HG03060 (cell line): ENCODE measurements around the gene FUZ.
"Not testable (repeated sequence)": the region's sequence is repeated elsewhere in the genome, so short reads cannot be mapped to it uniquely, and the experiment has no call there.

Experiments used
- ATAC-seq: cut with Tn5 transposase; IDR thresholded peaks from one replicate; pipeline ENCODE4 v1.9.1; 2021; ENCODE audit warnings: low read depth, moderate number of reproducible peaks; ENCODE audit not compliant: unreplicated experiment

The FUZ gene

GRCh38 chr19:49835562-49835961 is 22.5 kb upstream of the FUZ start:
- no peak for ATAC-seq

DNA sequence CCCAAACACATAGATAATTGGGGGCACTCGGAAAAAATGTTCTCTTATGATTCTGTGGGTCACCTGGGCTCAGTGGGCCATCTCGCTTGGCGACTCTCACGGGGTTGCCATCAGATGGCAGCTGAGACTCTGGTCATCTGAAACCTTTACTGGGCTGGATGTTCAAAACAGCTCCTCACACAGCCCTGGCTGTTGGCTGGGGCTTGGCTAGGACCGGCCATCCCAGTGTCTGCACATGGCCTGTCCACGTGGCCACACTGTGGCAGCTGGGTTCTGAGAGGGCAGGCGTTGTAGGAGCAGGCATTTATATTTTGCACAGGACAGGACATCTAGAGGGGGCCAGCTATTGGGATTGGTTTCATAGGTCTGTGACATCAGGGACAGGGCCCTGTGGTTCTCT is 20.5 kb upstream of the FUZ start:
- ATAC-seq = no peak

DNA sequence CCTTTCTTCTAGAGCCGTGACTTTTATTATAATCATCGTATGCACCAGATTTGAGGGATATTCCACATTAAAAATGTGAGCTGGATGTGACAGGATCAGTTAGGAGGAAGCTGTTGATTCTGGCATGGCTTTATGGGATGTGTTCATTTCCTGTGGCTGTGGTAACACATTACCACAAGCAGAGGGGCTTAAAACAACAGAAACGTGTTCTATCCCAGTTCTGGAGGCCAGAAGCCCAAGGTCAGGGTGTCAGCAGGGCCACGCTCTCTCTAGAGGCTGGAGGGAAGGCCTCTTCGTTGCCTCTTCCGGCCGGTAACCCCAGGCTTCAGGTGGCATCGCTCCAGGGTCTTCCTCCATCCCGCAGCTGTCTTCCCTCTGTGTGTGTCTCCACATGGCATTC is 19.5 kb upstream of the FUZ start:
- no peak for ATAC-seq

DNA sequence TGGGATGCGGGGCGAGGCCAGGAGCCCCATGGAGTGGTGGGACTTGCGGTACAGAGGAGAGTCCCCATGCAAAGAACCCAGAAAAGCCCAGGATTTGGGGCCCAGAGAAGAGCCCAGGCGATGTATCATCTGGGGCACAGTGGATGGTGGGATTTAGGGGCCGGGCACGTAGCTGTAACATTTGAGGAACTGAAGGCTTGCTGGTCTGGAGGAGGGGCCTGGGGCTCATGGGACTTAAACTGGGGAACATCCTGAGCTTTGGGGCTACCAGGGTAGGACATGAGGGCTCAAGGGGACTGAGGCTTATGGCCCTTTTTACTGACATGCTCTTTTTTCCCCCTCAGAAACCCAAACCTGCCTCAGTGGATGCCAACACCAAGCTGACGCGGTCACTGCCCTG is 18.5 kb upstream of the FUZ start:
- ATAC-seq = no peak

DNA sequence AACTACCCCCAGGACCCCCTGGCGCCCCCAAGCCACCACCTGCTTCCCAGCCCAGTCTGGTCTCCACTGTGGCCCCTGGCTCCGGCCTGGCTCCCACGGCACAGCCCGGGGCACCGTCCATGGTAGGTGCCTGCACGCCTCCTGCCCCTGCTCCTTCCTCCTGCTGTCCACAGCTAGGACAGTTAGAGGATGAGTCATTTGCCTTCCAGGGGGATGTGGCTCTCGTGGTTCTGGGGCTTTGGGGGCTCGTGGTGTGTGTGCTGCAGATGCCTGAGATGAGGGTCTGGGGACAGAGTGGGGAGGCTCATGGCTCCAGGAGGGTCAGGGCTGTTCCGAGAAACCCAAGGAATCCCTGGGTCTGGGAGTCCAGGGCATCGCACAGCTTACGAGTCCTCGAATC is 17.7 kb upstream of the FUZ start:
- no peak for ATAC-seq

DNA sequence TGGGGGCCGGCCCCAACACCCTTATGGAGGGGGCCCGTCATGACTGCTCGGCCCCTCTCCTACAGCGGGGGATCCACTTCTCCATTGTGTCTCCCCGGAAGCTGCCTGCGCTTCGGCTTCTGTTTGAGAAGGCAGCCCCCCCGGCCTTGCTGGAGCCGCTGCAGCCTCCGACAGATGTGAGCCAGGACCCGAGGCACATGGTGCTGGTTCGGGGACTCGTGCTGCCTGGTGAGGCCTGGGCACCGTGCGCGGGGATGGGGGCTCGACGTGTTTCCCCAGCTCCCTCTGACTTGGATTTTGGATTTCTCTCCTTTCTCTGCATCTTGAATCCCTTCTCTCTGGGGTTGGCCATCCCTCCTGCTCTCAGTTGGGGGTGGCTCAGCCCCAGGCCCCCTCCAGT is 16.6 kb upstream of the FUZ start:
- ATAC-seq = no peak

- ATAC-seq = no peak
These were observed 16.1 kb upstream of the FUZ start for GRCh38 chr19:49829200-49829599.

DNA sequence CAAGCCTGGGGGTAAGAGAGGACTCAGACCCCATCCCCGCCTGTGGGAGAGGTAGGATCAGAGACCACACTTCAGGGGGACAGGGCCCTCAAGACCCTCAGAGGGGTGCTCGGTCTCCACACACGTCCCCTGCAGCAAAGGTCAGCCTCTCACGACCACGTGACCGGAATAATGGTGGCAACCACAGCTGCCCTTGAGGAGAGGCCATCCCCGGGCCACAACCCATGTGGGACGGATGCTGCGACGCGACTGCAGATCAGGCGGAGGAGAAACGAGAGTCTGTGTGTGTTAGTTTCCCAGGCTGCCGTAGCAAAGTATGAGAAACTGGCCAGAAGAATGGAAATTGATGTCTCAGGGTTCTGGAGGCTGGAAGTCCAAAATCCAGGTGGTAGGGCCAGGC is 13.9 kb upstream of the FUZ start:
- ATAC-seq = no peak

GRCh38 chr19:49824662-49825061 is 11.6 kb upstream of the FUZ start:
- ATAC-seq = no peak

DNA sequence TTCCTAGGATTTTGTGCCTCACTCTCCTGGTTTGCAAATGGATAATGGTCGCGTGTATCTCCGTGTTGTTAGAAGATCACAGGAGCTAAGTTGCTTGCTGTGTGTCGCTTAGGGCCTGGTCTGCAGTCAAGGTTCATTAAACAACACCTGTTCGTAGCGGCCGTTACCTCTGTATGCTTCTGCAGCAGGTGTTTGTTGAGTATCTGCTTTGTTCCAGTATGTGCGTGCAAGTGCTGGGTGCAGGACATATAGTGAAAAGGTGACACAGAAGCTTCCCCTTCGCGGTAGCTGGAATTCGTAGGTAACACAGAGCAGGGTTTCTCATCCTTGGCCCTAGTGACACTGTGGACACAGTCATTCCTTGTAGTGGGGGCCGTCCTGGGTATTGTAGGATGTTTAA is 10.4 kb upstream of the FUZ start:
- no peak for ATAC-seq

DNA sequence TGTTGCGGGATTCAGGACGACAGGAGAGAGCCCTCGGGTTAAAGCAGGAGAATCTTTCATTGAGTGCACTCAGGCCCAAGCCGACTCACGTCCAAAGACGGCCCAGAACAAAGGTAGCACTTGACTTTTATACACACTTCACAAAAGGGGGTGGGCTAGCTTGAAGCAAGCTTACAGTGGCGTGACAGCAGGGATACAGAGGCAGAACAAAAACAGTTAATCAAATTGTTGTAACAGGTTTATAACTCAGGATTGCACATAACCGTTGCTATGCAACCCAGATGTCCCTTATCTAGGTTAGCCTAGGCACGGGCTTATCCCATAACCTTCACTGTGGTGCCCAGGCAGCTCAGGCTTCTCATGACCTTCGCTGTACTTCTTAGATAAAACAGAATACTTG is 7.0 kb upstream of the FUZ start:
- no peak for ATAC-seq

- not testable (repeated sequence) for ATAC-seq
These were observed 6.5 kb upstream of the FUZ start for GRCh38 chr19:49819452-49820115.

GRCh38 chr19:49818649-49819370 is 5.7 kb upstream of the FUZ start:
- ATAC-seq = no peak

DNA sequence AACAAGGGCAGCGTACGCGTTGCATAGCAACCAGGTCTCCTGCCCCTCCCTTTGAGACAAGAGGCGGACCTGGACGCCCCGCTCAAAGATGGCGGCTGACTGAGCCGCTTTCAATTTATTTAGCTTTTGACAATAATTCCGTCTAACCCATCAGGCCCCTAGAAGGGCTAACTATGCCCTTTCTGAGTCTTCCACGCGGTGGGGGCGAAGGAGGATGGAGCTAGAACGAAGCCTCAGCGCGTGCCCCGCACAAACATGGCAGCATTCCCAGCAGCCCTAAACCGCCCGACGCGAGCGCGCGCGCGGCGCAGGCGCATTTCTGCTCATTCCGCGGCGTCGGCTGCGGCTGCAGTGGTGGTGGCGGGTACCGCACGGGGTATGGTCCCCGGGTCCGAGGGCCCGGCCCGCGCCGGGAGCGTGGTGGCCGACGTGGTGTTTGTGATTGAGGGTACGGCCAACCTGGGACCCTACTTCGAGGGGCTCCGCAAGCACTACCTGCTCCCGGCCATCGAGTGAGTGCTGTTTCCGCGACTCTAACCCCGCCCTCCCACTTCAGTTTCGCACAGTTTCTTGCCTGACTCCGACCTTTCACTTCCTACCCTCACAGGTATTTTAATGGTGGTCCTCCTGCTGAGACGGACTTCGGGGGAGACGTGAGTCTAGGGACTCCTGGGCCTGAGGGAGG is 5.0 kb upstream of the FUZ start, which contains the start of gene MED25:
TSS of gene MED25 (plus strand) at position 326 of the 685 bp plus-strand sequence. CDS start at position 379, 53 bp downstream.
- peak; percentile 47 for ATAC-seq

DNA sequence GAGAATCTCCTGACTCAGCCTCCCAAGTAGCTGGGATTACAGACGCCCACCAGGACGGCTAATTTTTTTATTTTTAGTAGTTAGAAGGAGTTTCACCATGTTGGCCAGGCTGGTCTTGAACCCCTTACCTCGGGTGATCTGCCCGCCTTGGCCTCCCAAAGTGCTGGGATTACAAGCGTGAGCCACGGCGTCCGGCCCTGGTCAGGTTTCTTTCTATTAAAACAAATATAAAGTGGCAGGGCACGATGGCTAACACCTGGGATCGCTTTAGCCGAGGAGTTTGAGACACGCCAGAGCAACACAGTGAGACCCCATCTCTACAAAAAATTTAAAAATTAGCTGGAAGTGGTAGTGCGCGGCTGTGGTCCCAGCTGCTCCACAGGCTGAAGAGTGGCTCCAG is 3.5 kb upstream of the FUZ start:
- no peak for ATAC-seq

- no peak for ATAC-seq
These were observed 918 bp upstream of the FUZ start for GRCh38 chr19:49814010-49814409.

DNA sequence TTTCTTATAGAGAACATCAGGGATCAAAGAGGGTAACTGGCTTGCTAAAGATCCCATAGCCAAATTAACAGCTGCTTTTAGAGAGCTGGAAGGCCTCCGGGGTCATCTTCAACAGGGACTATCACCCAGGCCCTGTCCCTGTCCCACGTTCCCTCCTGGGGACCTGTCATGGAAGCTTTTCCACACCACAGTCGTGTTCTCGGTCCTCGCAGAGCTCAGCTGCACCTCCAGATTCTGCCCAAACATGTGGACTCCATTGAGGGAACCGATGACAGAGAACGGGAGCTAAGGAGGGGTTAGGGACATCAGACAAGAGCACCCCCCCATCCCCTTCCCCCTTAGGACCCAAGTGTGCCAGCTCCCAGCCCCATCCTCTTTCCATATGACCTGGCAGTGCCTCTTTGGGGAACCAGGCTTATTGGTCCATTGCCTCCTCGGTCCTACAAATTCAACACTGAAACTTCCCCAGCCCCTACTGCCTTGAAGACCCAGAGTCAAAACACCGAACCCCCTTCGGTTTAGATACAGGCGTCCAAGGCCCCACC is 568 bp downstream of the FUZ start:
- no peak for ATAC-seq

DNA sequence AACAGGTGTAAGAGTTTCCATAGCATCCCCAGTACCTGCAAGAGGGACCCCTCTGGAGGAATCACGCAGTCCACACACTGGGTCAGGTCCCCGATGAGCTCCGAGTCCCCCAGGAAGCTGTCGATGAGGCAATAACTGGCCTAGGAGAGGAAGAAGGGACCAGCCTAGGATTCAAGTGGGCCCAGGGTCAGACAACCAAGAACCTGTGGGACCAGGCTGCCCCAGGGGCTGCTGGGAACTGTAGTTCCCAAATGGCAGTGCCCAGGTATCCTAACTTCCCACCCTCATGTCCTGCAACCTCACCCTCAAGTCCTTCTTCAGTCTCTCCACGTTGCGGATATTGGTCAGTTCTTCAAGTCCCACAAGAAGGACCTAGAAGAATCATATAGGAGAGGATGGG is 1.8 kb downstream of the FUZ start:
- no peak for ATAC-seq

DNA sequence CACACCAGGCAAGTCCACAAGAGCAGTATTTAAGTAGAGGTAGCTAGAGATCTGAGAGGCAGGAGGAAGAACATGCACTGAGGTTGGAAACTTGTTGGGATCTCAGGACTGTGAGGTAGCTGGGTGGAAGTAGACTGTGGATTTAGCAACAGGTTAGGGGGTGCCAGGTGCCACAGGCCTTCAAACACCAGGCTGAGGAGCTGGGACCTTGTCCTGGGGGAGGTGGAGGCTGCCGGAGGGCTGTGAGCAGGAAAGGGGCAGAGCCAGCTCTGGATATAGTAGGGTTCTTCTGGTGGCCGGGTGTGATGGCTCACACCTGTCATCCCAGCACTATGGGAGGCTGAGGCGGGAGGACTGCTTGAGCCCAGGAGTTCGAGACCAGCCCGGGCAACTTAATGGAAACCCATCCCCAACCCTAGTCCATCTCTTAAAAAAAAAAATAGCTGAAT is 3.1 kb downstream of the FUZ start:
- no peak for ATAC-seq

- ATAC-seq = no peak
These were observed 3.7 kb downstream of the FUZ start for GRCh38 chr19:49809160-49809940.
